ENCODE data around the gene HSPG2.

GRCh38 chr1:21775550-21775914, 161.6 kb downstream of the HSPG2 start:
- TF ChIP-seq, protein P1, sequence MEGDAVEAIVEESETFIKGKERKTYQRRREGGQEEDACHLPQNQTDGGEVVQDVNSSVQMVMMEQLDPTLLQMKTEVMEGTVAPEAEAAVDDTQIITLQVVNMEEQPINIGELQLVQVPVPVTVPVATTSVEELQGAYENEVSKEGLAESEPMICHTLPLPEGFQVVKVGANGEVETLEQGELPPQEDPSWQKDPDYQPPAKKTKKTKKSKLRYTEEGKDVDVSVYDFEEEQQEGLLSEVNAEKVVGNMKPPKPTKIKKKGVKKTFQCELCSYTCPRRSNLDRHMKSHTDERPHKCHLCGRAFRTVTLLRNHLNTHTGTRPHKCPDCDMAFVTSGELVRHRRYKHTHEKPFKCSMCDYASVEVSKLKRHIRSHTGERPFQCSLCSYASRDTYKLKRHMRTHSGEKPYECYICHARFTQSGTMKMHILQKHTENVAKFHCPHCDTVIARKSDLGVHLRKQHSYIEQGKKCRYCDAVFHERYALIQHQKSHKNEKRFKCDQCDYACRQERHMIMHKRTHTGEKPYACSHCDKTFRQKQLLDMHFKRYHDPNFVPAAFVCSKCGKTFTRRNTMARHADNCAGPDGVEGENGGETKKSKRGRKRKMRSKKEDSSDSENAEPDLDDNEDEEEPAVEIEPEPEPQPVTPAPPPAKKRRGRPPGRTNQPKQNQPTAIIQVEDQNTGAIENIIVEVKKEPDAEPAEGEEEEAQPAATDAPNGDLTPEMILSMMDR (IDR thresholded peaks at IDR 0.05; ENCODE audit: low read length): no peak
- no peak for TF ChIP-seq EZH2 (IDR thresholded peaks at IDR 0.05; ENCODE audit: borderline replicate concordance, low read length)

Data from OCI-LY1 (cell line).